ENCODE measurements around the gene MTX2. TPM values are rescaled to one million over a fixed set of nuclear protein-coding genes. Genes with fewer than 3 reads are reported as not detected.

MTX2 gene
- total RNA-seq, 3 donors from 2014 or later (not counting 1 experiment from before 2014, with no cell fraction given) = 3.8 to 8.7 (median 7.7) TPM

- Mint-ChIP-seq H3K27ac (no peak overlapping the region), H3K27me3 (ENCODE audit: low read depth in 2 of 2) (peaks cover 31 to 43% of the 10 kb centered on the region in 2 donors), H3K4me3 (no peak overlapping the region), H3K9me3 (no peaks in the 10 kb centered on the region), H3K36me3 (no peaks in the 10 kb centered on the region), H3K4me1 (no peaks in the 10 kb centered on the region)
- Histone ChIP-seq H3K27ac (ENCODE audit: low read length) (no peak overlapping the region), H3K27me3 (ENCODE audit: control insufficient read depth, insufficient read depth, low read length) (no peaks in the 10 kb centered on the region), H3K4me1 (ENCODE audit: control insufficient read depth, insufficient read depth, low read length) (no peaks in the 10 kb centered on the region), H3K4me3 (ENCODE audit: low read length) (no peak overlapping the region), H3K36me3 (ENCODE audit: control insufficient read depth, insufficient read depth, low read length) (no peaks in the 10 kb centered on the region), H3K9me3 (ENCODE audit: control insufficient read depth, insufficient read depth, low read length) (no peaks in the 10 kb centered on the region)
- no CpG with 5 or more reads among the region's 1 CpG for WGBS (ENCODE audit: insufficient coverage)
- no peak for ATAC-seq
- TF ChIP-seq CTCF (IDR thresholded peaks at IDR 0.05) = no peak
- intact Hi-C loops (cut with micrococcal nuclease) = no loop called here
- no peak for DNase-seq
Measured at GRCh38 chr2:176260689-176261088, 8.6 kb upstream of the MTX2 start.

- TF ChIP-seq CTCF (IDR thresholded peaks at IDR 0.05) = no peak
- Histone ChIP-seq H3K4me1 (ENCODE audit: control insufficient read depth, insufficient read depth, low read length) (no peaks in the 10 kb centered on the region), H3K27ac (ENCODE audit: low read length) (no peak overlapping the region), H3K9me3 (ENCODE audit: control insufficient read depth, insufficient read depth, low read length) (no peaks in the 10 kb centered on the region), H3K27me3 (ENCODE audit: control insufficient read depth, insufficient read depth, low read length) (no peaks in the 10 kb centered on the region), H3K36me3 (ENCODE audit: control insufficient read depth, insufficient read depth, low read length) (no peaks in the 10 kb centered on the region), H3K4me3 (ENCODE audit: low read length) (no peak overlapping the region)
- Mint-ChIP-seq H3K36me3 (no peaks in the 10 kb centered on the region), H3K4me1 (no peaks in the 10 kb centered on the region), H3K4me3 (no peak overlapping the region), H3K9me3 (no peaks in the 10 kb centered on the region), H3K27ac (no peak overlapping the region), H3K27me3 (ENCODE audit: low read depth in 2 of 2) (peaks cover 31 to 43% of the 10 kb centered on the region in 2 donors)
- no peak for DNase-seq
- intact Hi-C loops (cut with micrococcal nuclease) = no loop called here
- ATAC-seq = no peak
Measured at GRCh38 chr2:176261136-176261535, 8.1 kb upstream of the MTX2 start.

- DNase-seq = no peak
- H3K27ac ChIP-seq (ENCODE audit: low read length) = no peak overlapping the region
Measured at GRCh38 chr2:176268976-176269318, 295 bp upstream of the MTX2 start.

More at GRCh38 chr2:176268976-176269318, 295 bp upstream of the MTX2 start:
- Mint-ChIP-seq H3K27me3 (ENCODE audit: low read depth in 2 of 2) (peaks cover 8 to 13% of the 10 kb centered on the region in 2 donors), H3K27ac (peak overlapping the region; percentile 73 to 93), H3K4me3 (peak overlapping the region; percentile 94), H3K4me1 (peaks cover 26 to 27% of the 10 kb centered on the region in 2 donors), H3K9me3 (no peaks in the 10 kb centered on the region), H3K36me3 (no peaks in the 10 kb centered on the region)
- ATAC-seq = peak; percentile 12 to 27 (median 13)
- Histone ChIP-seq H3K4me1 (ENCODE audit: control insufficient read depth, insufficient read depth, low read length) (peaks cover 6% of the 10 kb centered on the region), H3K9me3 (ENCODE audit: control insufficient read depth, insufficient read depth, low read length) (no peaks in the 10 kb centered on the region), H3K36me3 (ENCODE audit: control insufficient read depth, insufficient read depth, low read length) (no peaks in the 10 kb centered on the region), H3K27me3 (ENCODE audit: control insufficient read depth, insufficient read depth, low read length) (no peaks in the 10 kb centered on the region), H3K4me3 (ENCODE audit: low read length) (peak overlapping the region; percentile 83)
- TF ChIP-seq CTCF (IDR thresholded peaks at IDR 0.05) = no peak
- intact Hi-C loops (cut with micrococcal nuclease) = no loop called here
- 23% methylated on average over 9 of the region's 10 CpGs for WGBS (ENCODE audit: insufficient coverage)
